A549 (cell line): ENCODE data around the gene TAL2. TPM values are rescaled to one million over a fixed set of nuclear protein-coding genes. Genes with fewer than 3 reads are reported as not detected.
A peak's percentile ranks its signal among the peaks of the same experiment; 100 is the strongest.

Experiments used
- ATAC-seq, 2 experiments: fragments of 200-7000 bp in 1 of 2; fragments of >200 bp in 1 of 2; cut with Nextera tagmentation in 1 of 2; cut with Tn5 transposase in 1 of 2; 3 replicates each; pipeline versions ENCODE4 v1.8.0 to v1.9.1; 2018 to 2020; ENCODE audit warnings: mild to moderate bottlenecking in 1 of 2, moderate library complexity in 1 of 2
- CTCF ChIA-PET: fragments of 300-600 bp; sonication (Branson Sonifier 250); formaldehyde crosslinking; extraction: SDS; loops from one replicate; lab custom pipeline; 2021; ENCODE audit warnings: antibody characterized with exemption, inconsistent platforms; lab: Yijun Ruan, JAX
- POLR2A ChIA-PET: fragments of 350-600 bp; formaldehyde crosslinking; extraction: SDS; loops from one replicate; lab custom pipeline; 2021; ENCODE audit warnings: antibody characterized with exemption, inconsistent platforms; lab: Yijun Ruan, JAX
- DNase-seq, 2 experiments: peaks; one replicate each; pipeline versions ENCODE4 v3.0.0 to v3.0.0-alpha.2; 2011 to 2016; ENCODE audit warnings: low read depth in 1 of 2, low spot score in 1 of 2
- FAIRE-seq: peaks from 2 replicates; lab custom pipeline; 2011; peaks lifted over from hg19 to GRCh38; lab: Jason Lieb, UNC
- H3K27ac ChIP-seq, 2 experiments: fragments of >200 bp; sonication (Bioruptor Twin); formaldehyde crosslinking; 3 replicates each; pipeline ENCODE4 v1.5.1; 2016 to 2017
- H3K4me1 ChIP-seq: fragments of >200 bp; sonication (Bioruptor Twin); formaldehyde crosslinking; 3 replicates; pipeline ENCODE4 v1.6.1; 2016
- H3K4me2 ChIP-seq: fragments of >200 bp; sonication (Bioruptor Twin); formaldehyde crosslinking; 3 replicates; pipeline ENCODE4 v1.6.1; 2016
- H3K4me3 ChIP-seq: fragments of >200 bp; sonication (Bioruptor Twin); formaldehyde crosslinking; 3 replicates; pipeline ENCODE4 v1.5.1; 2016
- H3K9me3 ChIP-seq: fragments of >200 bp; sonication (Bioruptor Twin); formaldehyde crosslinking; 3 replicates; pipeline ENCODE4 v1.6.1; 2016
- BHLHE40 ChIP-seq: IDR thresholded peaks from 2 replicates; pipeline ENCODE4 v1.6.1; 2012; ENCODE audit warnings: low read depth, low read length, inconsistent platforms
- EHMT2 ChIP-seq: fragments of 200-600 bp; sonication (generic); IDR thresholded peaks from 2 replicates; pipeline ENCODE4 v1.6.1; 2016; ENCODE audit warnings: antibody characterized with exemption, low read depth, mild to moderate bottlenecking, moderate library complexity
- FOSB ChIP-seq: fragments of 250-450 bp; sonication (Bioruptor Pico); IDR thresholded peaks from 2 replicates; pipeline ENCODE4 v1.5.0; 2020; ENCODE audit warnings: mild to moderate bottlenecking, moderate library complexity
- HEYL ChIP-seq: fragments of 250-450 bp; sonication (Bioruptor Pico); IDR thresholded peaks from 2 replicates; pipeline ENCODE4 v1.8.0; 2021; ENCODE audit warnings: mild to moderate bottlenecking, moderate library complexity
- HOXA7 ChIP-seq: fragments of 250-450 bp; sonication (Bioruptor Pico); IDR thresholded peaks from 2 replicates; pipeline ENCODE4 v1.5.0; 2020; ENCODE audit warnings: mild to moderate bottlenecking, moderate library complexity
- HOXB5 ChIP-seq: fragments of 250-450 bp; sonication (Bioruptor Pico); IDR thresholded peaks from 2 replicates; pipeline ENCODE4 v1.5.0; 2020; ENCODE audit warnings: mild to moderate bottlenecking, moderate library complexity
- JUN ChIP-seq, 2 experiments: fragments of >200 bp; sonication (Bioruptor Twin); formaldehyde crosslinking; IDR thresholded peaks; 2 replicates in 1 of 2; 3 replicates in 1 of 2; pipeline ENCODE4 v1.6.1; 2016 to 2017
- KDM1A ChIP-seq: fragments of 200-600 bp; sonication (generic); IDR thresholded peaks from 2 replicates; pipeline ENCODE4 v1.6.1; 2016; ENCODE audit warnings: low read depth, mild to moderate bottlenecking
- PHF8 ChIP-seq: fragments of 200-600 bp; sonication (generic); IDR thresholded peaks from 2 replicates; pipeline ENCODE4 v1.6.1; 2016; ENCODE audit warnings: low read depth, mild to moderate bottlenecking, antibody characterized with exemption, moderate library complexity, borderline replicate concordance
- POLR2A ChIP-seq: IDR thresholded peaks from 2 replicates; pipeline ENCODE4 v1.6.1; 2012; ENCODE audit warnings: mild to moderate bottlenecking, low read length
- POLR2AphosphoS2 ChIP-seq: conservative IDR thresholded peaks from 2 replicates; pipeline ENCODE4 v1.6.1; 2012; ENCODE audit warnings: low read length, improper control_type of control experiment, inconsistent platforms
- RAD21 ChIP-seq, 2 experiments: fragments of >200 bp in 1 of 2; sonication (Bioruptor Twin) in 1 of 2; formaldehyde crosslinking in 1 of 2; IDR thresholded peaks in 1 of 2; conservative IDR thresholded peaks in 1 of 2; 2 replicates in 1 of 2; 3 replicates in 1 of 2; pipeline ENCODE4 v1.6.1; 2012 to 2018; ENCODE audit warnings: inconsistent platforms in 1 of 2
- SMC3 ChIP-seq: fragments of >200 bp; sonication (Bioruptor Twin); formaldehyde crosslinking; IDR thresholded peaks from 3 replicates; pipeline ENCODE4 v1.6.1; 2018; ENCODE audit warnings: inconsistent platforms
- ZC3H11A ChIP-seq: fragments of 450-650 bp; IDR thresholded peaks from 2 replicates; pipeline ENCODE4 v1.6.1; 2014; ENCODE audit warnings: antibody characterized with exemption, mild to moderate bottlenecking
- ZFP36 ChIP-seq: fragments of 450-650 bp; IDR thresholded peaks from 2 replicates; pipeline ENCODE4 v1.6.1; 2014; ENCODE audit warnings: borderline replicate concordance; ENCODE audit not compliant: partially characterized antibody
- ZNF302 ChIP-seq: fragments of 250-450 bp; sonication (Bioruptor Pico); IDR thresholded peaks from 2 replicates; pipeline ENCODE4 v1.9.0; 2021; ENCODE audit warnings: inconsistent platforms, mild to moderate bottlenecking, moderate library complexity
- ZSCAN20 ChIP-seq: fragments of 250-450 bp; sonication (Bioruptor Pico); IDR thresholded peaks from 2 replicates; pipeline ENCODE4 v1.8.0; 2022; ENCODE audit warnings: mild to moderate bottlenecking, moderate library complexity
- WGBS: methylation state at CpG from one replicate; pipeline ENCODE4 v1.1.6; 2017; ENCODE audit errors: missing lambda C conversion rate; 5-methylcytosine and 5-hydroxymethylcytosine counted together
- polyA plus RNA-seq, 4 experiments: library from polyadenylated mRNA; depleted of rRNA in 3 of 4; stranded (reverse); fragments of >200 nt; fragmentation: RNase III in 1 of 4; extraction: RNeasy Plus Mini Kit Qiagen cat#74134 plus additional on column Dnase treatment in 1 of 4; gene quantifications; 2 replicates in 3 of 4; 3 replicates in 1 of 4; pipeline ENCODE4 v1.2.3, GENCODE V29; 2011 to 2017
- TF ChIP-seq, protein P1 (sequence below): fragments of >200 bp; sonication (Bioruptor Twin); formaldehyde crosslinking; IDR thresholded peaks from 3 replicates; pipeline ENCODE4 v1.5.1; 2016
- TF ChIP-seq, protein P2 (sequence below): fragments of 250-450 bp; sonication (Bioruptor Pico); IDR thresholded peaks from 2 replicates; pipeline ENCODE4 v1.5.0; 2021; ENCODE audit warnings: mild to moderate bottlenecking, moderate library complexity, borderline replicate concordance

The TAL2 gene
- polyA plus RNA-seq, 2 of the 4 experiments (the other 2 are of a cell fraction), result 0.13 to 0.15 TPM

DNA sequence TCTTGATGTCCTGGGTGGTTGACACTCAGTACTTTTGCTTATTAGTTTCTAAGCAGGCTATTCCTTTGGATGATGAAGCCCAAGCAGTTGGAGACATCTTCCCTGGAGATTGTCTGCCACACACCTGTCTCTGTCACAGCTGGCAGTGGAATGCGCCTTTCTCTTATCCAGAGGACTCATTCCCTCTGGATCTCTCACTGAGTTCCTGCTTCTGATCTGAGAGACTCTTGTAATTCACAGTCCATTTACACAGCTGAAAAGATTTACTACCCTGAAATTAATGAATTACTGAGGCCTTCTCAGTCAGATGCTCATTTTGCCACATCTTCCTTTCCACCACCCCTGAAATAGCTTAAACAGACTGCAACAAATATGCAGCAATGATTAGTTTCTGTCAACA, 15.9 kb downstream of the TAL2 start:
- TF ChIP-seq HEYL (CRISPR knock-in tag) (no peak), POLR2A (no peak), POLR2AphosphoS2 (no peak), ZFP36 (no peak), SMC3 (no peak), BHLHE40 (no peak), ZNF302 (CRISPR knock-in tag) (no peak), ZC3H11A (no peak), EHMT2 (no peak), JUN (IDR thresholded peaks at IDR 0.05) (no peak), KDM1A (no peak), FOSB (CRISPR knock-in tag) (no peak)
- TF ChIP-seq, protein P1, sequence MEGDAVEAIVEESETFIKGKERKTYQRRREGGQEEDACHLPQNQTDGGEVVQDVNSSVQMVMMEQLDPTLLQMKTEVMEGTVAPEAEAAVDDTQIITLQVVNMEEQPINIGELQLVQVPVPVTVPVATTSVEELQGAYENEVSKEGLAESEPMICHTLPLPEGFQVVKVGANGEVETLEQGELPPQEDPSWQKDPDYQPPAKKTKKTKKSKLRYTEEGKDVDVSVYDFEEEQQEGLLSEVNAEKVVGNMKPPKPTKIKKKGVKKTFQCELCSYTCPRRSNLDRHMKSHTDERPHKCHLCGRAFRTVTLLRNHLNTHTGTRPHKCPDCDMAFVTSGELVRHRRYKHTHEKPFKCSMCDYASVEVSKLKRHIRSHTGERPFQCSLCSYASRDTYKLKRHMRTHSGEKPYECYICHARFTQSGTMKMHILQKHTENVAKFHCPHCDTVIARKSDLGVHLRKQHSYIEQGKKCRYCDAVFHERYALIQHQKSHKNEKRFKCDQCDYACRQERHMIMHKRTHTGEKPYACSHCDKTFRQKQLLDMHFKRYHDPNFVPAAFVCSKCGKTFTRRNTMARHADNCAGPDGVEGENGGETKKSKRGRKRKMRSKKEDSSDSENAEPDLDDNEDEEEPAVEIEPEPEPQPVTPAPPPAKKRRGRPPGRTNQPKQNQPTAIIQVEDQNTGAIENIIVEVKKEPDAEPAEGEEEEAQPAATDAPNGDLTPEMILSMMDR, result no peak
- TF ChIP-seq, protein P2, sequence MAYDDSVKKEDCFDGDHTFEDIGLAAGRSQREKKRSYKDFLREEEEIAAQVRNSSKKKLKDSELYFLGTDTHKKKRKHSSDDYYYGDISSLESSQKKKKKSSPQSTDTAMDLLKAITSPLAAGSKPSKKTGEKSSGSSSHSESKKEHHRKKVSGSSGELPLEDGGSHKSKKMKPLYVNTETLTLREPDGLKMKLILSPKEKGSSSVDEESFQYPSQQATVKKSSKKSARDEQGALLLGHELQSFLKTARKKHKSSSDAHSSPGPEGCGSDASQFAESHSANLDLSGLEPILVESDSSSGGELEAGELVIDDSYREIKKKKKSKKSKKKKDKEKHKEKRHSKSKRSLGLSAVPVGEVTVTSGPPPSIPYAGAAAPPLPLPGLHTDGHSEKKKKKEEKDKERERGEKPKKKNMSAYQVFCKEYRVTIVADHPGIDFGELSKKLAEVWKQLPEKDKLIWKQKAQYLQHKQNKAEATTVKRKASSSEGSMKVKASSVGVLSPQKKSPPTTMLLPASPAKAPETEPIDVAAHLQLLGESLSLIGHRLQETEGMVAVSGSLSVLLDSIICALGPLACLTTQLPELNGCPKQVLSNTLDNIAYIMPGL (CRISPR knock-in tag), result no peak
- DNase-seq (no peak), FAIRE-seq (no peak), ATAC-seq (no peak)
- ChIA-PET CTCF (interaction anchor here (2.1 kb wide), 1 partner anchor 13 kb away, joined by 9 read pairs; no protein-coding TSS in a partner anchor), POLR2A (no interaction called here)
- H3K4me1 ChIP-seq, result peaks cover 6% of the 10 kb centered on the region; the same call in 1 of the 3 replicates
- H3K4me3 ChIP-seq, result no peak overlapping the region
- no peak overlapping the region for H3K4me2 ChIP-seq
- H3K27ac ChIP-seq, result no peak overlapping the region
- 94% methylated on average over 1 of the region's 1 CpG for WGBS
- H3K9me3 ChIP-seq, result no peaks in the 10 kb centered on the region

DNA sequence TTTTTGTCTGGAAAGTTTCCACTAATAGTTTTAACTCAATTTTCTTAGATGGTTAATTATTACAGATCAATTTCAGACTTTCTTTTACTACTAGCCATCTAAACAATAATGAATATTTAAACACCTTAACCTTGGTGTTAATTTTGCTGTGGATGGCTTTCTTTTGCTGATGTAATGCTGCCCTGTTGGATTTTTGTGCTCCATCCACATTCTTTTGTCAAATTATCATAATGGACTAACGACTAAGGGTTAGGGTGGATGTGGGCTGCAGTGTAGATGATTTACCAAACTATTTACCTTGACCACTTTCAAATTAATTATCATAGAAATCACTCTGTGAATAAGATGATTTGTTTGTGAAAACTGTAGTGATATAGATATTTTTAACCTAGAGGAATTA, 16.5 kb downstream of the TAL2 start:
- Histone ChIP-seq H3K4me1 (peaks cover 6% of the 10 kb centered on the region; the same call in 1 of the 3 replicates), H3K4me2 (no peak overlapping the region)
- FAIRE-seq (no peak), DNase-seq (no peak), ATAC-seq (no peak)
- WGBS, result 33% methylated on average over 1 of the region's 1 CpG
- CTCF ChIA-PET, result interaction anchor here (2.1 kb wide), 1 partner anchor 12 kb away, joined by 9 read pairs; no protein-coding TSS in a partner anchor
- TF ChIP-seq KDM1A (no peak), HOXA7 (CRISPR knock-in tag) (no peak), HOXB5 (CRISPR knock-in tag) (no peak), RAD21 (conservative IDR thresholded peaks at IDR 0.05 in 1 of 2, IDR thresholded peaks at IDR 0.05 in 1 of 2) (no peak), PHF8 (no peak)
- TF ChIP-seq, all 56 proteins: peak for 0
- Histone ChIP-seq H3K9me3 (no peaks in the 10 kb centered on the region), H3K27ac (no peak overlapping the region), H3K4me3 (no peak overlapping the region)
- POLR2A ChIA-PET, result no interaction called here

GRCh38 chr9:105679257-105680022, 17.2 kb downstream of the TAL2 start:
- no peak for ATAC-seq
- 47% methylated on average over 8 of the region's 8 CpGs for WGBS
- ChIA-PET CTCF (interaction anchor here (0.7 to 2.1 kb wide), 2 partner anchors 11 to 23 kb away, joined by 3 to 9 read pairs; no protein-coding TSS in a partner anchor), POLR2A (no interaction called here)
- TF ChIP-seq RAD21 (conservative IDR thresholded peaks at IDR 0.05 in 1 of 2, IDR thresholded peaks at IDR 0.05 in 1 of 2) (no peak), POLR2A (no peak), ZSCAN20 (CRISPR knock-in tag) (no peak)
- H3K9me3 ChIP-seq, result no peaks in the 10 kb centered on the region
- no peak overlapping the region for H3K4me3 ChIP-seq
- peak; percentile 7 for FAIRE-seq
- H3K4me1 ChIP-seq, result peaks cover 6% of the 10 kb centered on the region; the same call in 1 of the 3 replicates
- no peak overlapping the region for H3K27ac ChIP-seq
- DNase-seq, result peak in 1 of 2 experiments; percentile 13
- peak overlapping the region; percentile 35; the same call in 1 of the 3 replicates for H3K4me2 ChIP-seq
